Spleen (tissue), 11 donors: ENCODE data around the gene AKR1E2. TPM values are rescaled to one million over a fixed set of nuclear protein-coding genes. Genes with fewer than 3 reads are reported as not detected.

ENCODE experiments used
- DNase-seq: peaks from one replicate; pipeline ENCODE4 v3.0.0-alpha.2; 2020
- H3K27ac ChIP-seq, 8 donors: fragments of 200-600 bp; sonication (generic) in 7 of 8; 1 replicate in 4 of 8; 2 replicates in 4 of 8; pipeline versions ENCODE4 v1.5.0 to v1.8.0; 2016 to 2021; ENCODE audit warnings: inconsistent platforms in 4 of 8, mild to moderate bottlenecking in 4 of 8, moderate library complexity in 1 of 8
- H3K27me3 ChIP-seq, 7 donors: fragments of 200-600 bp; sonication (generic) in 6 of 7; replicated peaks in 1 of 7; 1 replicate in 4 of 7; 2 replicates in 3 of 7; pipeline versions ENCODE4 v1.5.0 to v1.8.0; 2016 to 2021; ENCODE audit warnings: inconsistent platforms in 3 of 7, mild to moderate bottlenecking in 1 of 7
- H3K36me3 ChIP-seq, 6 donors: fragments of 200-600 bp; sonication (generic) in 5 of 6; 1 replicate in 4 of 6; 2 replicates in 2 of 6; pipeline versions ENCODE4 v1.5.0 to v1.8.0; 2016 to 2021; ENCODE audit warnings: inconsistent platforms in 2 of 6
- H3K4me1 ChIP-seq, 6 donors: fragments of 200-600 bp; sonication (generic) in 5 of 6; 1 replicate in 3 of 6; 2 replicates in 3 of 6; pipeline versions ENCODE4 v1.5.0 to v1.8.0; 2016 to 2021; ENCODE audit warnings: inconsistent platforms in 3 of 6
- H3K4me3 ChIP-seq, 8 donors: fragments of 200-600 bp; sonication (generic) in 7 of 8; 1 replicate in 4 of 8; 2 replicates in 4 of 8; pipeline versions ENCODE4 v1.5.0 to v1.8.0; 2016 to 2021; ENCODE audit warnings: inconsistent platforms in 4 of 8, mild to moderate bottlenecking in 4 of 8, moderate library complexity in 2 of 8
- H3K9me3 ChIP-seq, 8 donors: fragments of 200-600 bp; sonication (generic) in 7 of 8; 1 replicate in 4 of 8; 2 replicates in 4 of 8; pipeline versions ENCODE4 v1.5.0 to v1.8.0; 2016 to 2021; ENCODE audit warnings: inconsistent platforms in 4 of 8
- POLR2A ChIP-seq, 3 donors: fragments of 450-650 bp; IDR thresholded peaks; one replicate each; pipeline ENCODE4 v1.5.1; 2017; ENCODE audit warnings: antibody characterized with exemption in 3 of 3, mild to moderate bottlenecking in 1 of 3
- POLR2AphosphoS5 ChIP-seq, 3 donors: sonication (generic); formaldehyde crosslinking; IDR thresholded peaks; one replicate each; pipeline ENCODE4 v1.5.1; 2017; ENCODE audit warnings: antibody characterized with exemption in 3 of 3
- WGBS, 5 donors: extraction: QIAGEN DNeasy Blood & Tissue Kit in 3 of 5; methylation state at CpG; one replicate each; pipeline versions ENCODE4 v1.1.5 to v1.1.7; 2013 to 2018; 5-methylcytosine and 5-hydroxymethylcytosine counted together
- intact Hi-C: fragments of 100-400 bp; cut with DNase I; formaldehyde crosslinking; loops from one replicate; pipeline ENCODE4 v1.15.0; 2023; ENCODE audit warnings: low total_unique reads
- polyA plus RNA-seq, 3 donors: library from polyadenylated mRNA; stranded (reverse); fragments of 200-250 nt; gene quantifications; one replicate each; pipeline ENCODE4 v1.2.1, GENCODE V29; 2013
- total RNA-seq, 7 donors: library from RNA; depleted of rRNA in 3 of 7; stranded (reverse); fragments of >200 nt in 3 of 7; fragmentation: NEBNext Ultra II Directional in 4 of 7; extraction: Animal tissue kit (Norgen Biotek cat#: 25700) in 4 of 7; gene quantifications; one replicate each; pipeline versions ENCODE4 v1.1.0 to v1.2.1, GENCODE V29; 2016 to 2021
- TF ChIP-seq, protein P1 (sequence below), 11 experiments: fragments of 200-600 bp in 7 of 11; fragments of 450-650 bp in 4 of 11; sonication (generic) in 4 of 11; IDR thresholded peaks in 8 of 11; conservative IDR thresholded peaks in 3 of 11; 1 replicate in 7 of 11; 2 replicates in 4 of 11; pipeline versions ENCODE4 v1.4.0 to v1.8.0; 2016 to 2021; ENCODE audit warnings: antibody characterized with exemption in 11 of 11, inconsistent platforms in 4 of 11, mild to moderate bottlenecking in 1 of 11
- donor health status: healthy with polysubstance abuse.
- donor health status: DM: no; HTN: no; CAD: no; lungs with moderate emphysema.
- donor health status: DM: no; HTN: no; CAD: no.
- donor health status: Bipolar disorder and iron deficiency.
- donor health status: healthy.
- donor health status: DM: no; HTN: no; CAD: no.
- donor health status: DM: yes; HTN: yes; CAD: no.

Gene AKR1E2
- total and polyA plus RNA-seq, 10 donors = 0.58 to 11.1 (median 6.0) TPM

DNA sequence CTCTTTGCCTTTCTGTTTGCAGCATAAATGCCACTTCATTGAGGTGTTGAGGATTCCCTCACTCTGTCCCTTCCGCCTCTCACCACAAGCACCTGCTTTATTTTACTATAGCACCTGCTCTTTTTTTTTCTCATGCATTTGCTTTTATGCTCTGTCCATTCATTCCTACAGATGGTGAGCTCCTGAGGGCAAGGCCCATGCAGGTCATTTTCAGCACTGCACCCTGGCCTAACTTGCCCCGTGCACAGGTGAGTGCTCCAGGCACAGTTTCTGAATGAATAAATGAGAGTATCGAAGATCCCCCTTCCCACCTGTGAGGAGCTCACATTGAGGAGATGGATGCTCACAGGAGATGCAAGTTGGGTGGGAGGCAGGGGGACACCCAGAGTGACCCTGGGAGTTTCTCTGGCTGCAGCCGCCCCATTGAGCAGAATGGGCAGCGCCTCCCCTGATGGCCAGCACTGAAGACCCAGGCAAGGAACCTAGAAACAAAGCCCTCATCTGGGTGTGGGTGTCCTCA is 1.2 kb upstream of the AKR1E2 start:
- Histone ChIP-seq H3K36me3 (no peaks in the 10 kb centered on the region), H3K27ac (no peak overlapping the region), H3K27me3 (peaks cover 0 to 50% (median 6%) of the 10 kb centered on the region in 7 donors), H3K4me3 (no peak overlapping the region), H3K9me3 (no peaks in the 10 kb centered on the region), H3K4me1 (peaks cover 0 to 20% (median 6%) of the 10 kb centered on the region in 6 donors)
- intact Hi-C loops = no loop called here
- TF ChIP-seq POLR2AphosphoS5 (IDR thresholded peaks at IDR 0.05) (no peak), POLR2A (IDR thresholded peaks at IDR 0.05) (no peak)
- TF ChIP-seq, protein P1, sequence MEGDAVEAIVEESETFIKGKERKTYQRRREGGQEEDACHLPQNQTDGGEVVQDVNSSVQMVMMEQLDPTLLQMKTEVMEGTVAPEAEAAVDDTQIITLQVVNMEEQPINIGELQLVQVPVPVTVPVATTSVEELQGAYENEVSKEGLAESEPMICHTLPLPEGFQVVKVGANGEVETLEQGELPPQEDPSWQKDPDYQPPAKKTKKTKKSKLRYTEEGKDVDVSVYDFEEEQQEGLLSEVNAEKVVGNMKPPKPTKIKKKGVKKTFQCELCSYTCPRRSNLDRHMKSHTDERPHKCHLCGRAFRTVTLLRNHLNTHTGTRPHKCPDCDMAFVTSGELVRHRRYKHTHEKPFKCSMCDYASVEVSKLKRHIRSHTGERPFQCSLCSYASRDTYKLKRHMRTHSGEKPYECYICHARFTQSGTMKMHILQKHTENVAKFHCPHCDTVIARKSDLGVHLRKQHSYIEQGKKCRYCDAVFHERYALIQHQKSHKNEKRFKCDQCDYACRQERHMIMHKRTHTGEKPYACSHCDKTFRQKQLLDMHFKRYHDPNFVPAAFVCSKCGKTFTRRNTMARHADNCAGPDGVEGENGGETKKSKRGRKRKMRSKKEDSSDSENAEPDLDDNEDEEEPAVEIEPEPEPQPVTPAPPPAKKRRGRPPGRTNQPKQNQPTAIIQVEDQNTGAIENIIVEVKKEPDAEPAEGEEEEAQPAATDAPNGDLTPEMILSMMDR (IDR thresholded peaks at IDR 0.05 in 8 of 11, conservative IDR thresholded peaks at IDR 0.05 in 3 of 11) = no peak
- no peak for DNase-seq
- WGBS, 5 donors = 93 to 98% (median 95%) methylated on average over 5 of the region's 5 CpGs

DNA sequence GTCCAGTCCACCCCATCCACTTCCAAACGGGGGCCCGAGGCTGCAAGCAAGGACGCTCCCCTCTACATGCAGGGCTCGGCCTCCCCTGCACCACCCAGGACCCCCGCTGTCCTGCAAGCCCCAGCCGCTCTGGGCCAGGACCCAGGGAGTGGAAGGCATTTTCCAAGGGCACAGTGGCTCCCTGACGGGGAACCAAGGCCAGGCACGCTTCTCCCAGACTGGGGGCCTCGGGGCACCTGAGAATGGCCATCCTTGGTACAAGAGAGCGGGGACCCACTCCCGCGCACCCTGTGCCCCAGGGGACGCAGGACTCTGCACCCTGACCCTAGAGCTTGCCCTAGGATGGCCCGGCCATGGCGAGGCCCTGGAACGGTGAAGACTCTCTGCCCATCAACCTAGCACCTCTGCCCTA is 545 bp upstream of the AKR1E2 start:
- Histone ChIP-seq H3K27me3 (peaks cover 0 to 43% (median 6%) of the 10 kb centered on the region in 7 donors), H3K36me3 (no peaks in the 10 kb centered on the region), H3K27ac (peak overlapping the region in 4 of 8 donors; percentile 84 to 92 (median 88)), H3K4me1 (peaks cover 0 to 20% (median 6%) of the 10 kb centered on the region in 6 donors), H3K4me3 (peak overlapping the region in 5 of 8 donors; percentile 37 to 68 (median 50)), H3K9me3 (no peaks in the 10 kb centered on the region)
- TF ChIP-seq POLR2AphosphoS5 (IDR thresholded peaks at IDR 0.05) = no peak
- TF ChIP-seq, protein P1 (IDR thresholded peaks at IDR 0.05 in 8 of 11, conservative IDR thresholded peaks at IDR 0.05 in 3 of 11) = no peak
- intact Hi-C loops = no loop called here
- WGBS, 5 donors = 92 to 100% (median 96%) methylated on average over 6 to 16 of the region's 16 CpGs
- DNase-seq = no peak

DNA sequence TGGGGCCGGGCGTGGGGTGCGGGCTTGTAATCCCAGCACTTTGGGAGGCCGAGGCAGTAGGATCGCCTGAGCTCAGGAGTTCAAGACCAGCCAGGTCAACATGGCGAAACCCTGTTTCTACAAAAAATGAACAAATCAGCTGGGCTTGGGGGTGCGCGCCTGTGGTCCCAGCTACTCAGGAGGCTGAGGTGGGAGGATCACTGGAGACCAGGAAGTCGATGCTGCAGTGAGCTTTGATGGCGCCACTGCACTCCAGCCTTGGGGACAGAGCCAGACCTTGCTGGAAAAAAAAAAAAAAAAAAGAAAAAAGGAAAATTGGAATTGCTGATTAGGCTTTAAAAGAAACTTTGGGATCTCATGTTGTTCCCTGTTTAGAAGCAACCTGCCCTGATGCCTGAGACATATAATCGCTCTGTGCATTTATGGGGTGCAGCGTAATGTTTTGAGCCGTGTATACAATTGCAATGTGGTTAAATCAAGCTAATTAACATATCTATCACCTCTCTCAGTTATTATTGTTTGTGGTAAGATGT is 851 bp downstream of the AKR1E2 start:
- Histone ChIP-seq H3K4me1 (peaks cover 0 to 20% (median 6%) of the 10 kb centered on the region in 6 donors), H3K9me3 (no peaks in the 10 kb centered on the region), H3K27me3 (peaks cover 0 to 32% (median 6%) of the 10 kb centered on the region in 7 donors), H3K36me3 (no peaks in the 10 kb centered on the region), H3K27ac (peak overlapping the region; percentile 22 to 92 (median 86)), H3K4me3 (peak overlapping the region in 7 of 8 donors; percentile 37 to 68 (median 50))
- WGBS, 5 donors = 53 to 59% (median 58%) methylated on average over 13 of the region's 13 CpGs
- DNase-seq = no peak
- TF ChIP-seq POLR2A (IDR thresholded peaks at IDR 0.05) = no peak
- TF ChIP-seq, protein P1 (IDR thresholded peaks at IDR 0.05 in 8 of 11, conservative IDR thresholded peaks at IDR 0.05 in 3 of 11) = no peak
- TF ChIP-seq POLR2AphosphoS5 (IDR thresholded peaks at IDR 0.05) = no peak
- intact Hi-C loops = no loop called here

DNA sequence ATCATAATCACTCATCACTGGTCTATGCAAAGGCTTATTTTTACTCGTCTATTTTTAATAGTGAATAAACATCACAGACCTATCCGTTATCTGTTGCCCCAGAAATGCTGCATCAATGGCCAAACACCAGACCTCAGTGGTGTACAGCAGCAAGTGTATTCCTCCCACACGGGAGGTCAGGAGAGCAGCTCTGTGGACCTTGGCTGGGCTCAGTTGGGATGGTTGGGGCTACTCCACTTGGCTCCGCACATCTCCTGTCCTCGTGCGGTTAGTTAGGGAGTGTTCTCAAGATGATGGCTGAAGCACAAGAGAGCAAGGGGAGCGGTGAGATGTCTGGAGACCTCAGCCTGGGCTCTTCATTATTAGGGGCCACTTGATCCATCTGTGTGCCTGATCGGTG is 2.0 kb downstream of the AKR1E2 start:
- DNase-seq = no peak
- Histone ChIP-seq H3K4me1 (peaks cover 0 to 20% (median 6%) of the 10 kb centered on the region in 6 donors), H3K36me3 (peaks cover 0 to 1% (median 0%) of the 10 kb centered on the region in 6 donors), H3K27ac (no peak overlapping the region), H3K9me3 (no peaks in the 10 kb centered on the region), H3K4me3 (no peak overlapping the region), H3K27me3 (peaks cover 0 to 30% (median 6%) of the 10 kb centered on the region in 7 donors)
- WGBS, 5 donors = 70 to 84% (median 71%) methylated on average over 8 of the region's 8 CpGs
- TF ChIP-seq POLR2AphosphoS5 (IDR thresholded peaks at IDR 0.05) = no peak
- TF ChIP-seq, protein P1 (IDR thresholded peaks at IDR 0.05 in 8 of 11, conservative IDR thresholded peaks at IDR 0.05 in 3 of 11) = no peak
- TF ChIP-seq POLR2A (IDR thresholded peaks at IDR 0.05) = no peak
- intact Hi-C loops = no loop called here
